H54 (cell line): ENCODE results near the gene UTP20.
"Not testable (repeated sequence)": the region's sequence is repeated elsewhere in the genome, so short reads cannot be mapped to it uniquely, and the experiment has no call there.

Source experiments
- DNase-seq: peaks from one replicate; pipeline ENCODE4 v3.0.0; 2011; ENCODE audit warnings: low spot score, mixed read lengths; ENCODE audit not compliant: insufficient read length
- FAIRE-seq: peaks from 3 replicates; lab custom pipeline; 2011; peaks lifted over from hg19 to GRCh38; lab: Jason Lieb, UNC
- POLR2A ChIP-seq: IDR thresholded peaks from 2 replicates; pipeline ENCODE4 v1.6.1; 2011; ENCODE audit warnings: low read depth, mild to moderate bottlenecking, low read length

The UTP20 gene

DNA sequence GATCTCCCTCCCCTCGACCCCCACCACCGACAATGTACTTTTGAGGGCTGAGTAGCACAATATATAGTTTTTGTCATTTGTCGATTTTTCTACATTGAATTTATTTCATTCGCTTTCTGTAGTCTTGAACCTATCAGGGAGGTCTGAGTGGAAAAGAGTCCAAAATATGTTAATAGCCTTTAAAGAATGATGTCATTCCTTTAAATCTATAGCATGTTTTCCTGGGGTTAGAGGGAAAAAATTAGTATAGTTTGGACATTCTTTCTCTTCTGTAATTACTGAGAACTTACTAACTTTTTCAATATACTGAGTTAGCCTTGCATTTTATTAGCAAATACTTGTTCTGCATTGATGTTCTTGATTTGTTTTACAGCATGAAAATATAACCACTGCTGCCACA lies 71.8 kb downstream of the UTP20 start:
- FAIRE-seq, result no peak
- no peak for DNase-seq
- TF ChIP-seq POLR2A, result no peak

DNA sequence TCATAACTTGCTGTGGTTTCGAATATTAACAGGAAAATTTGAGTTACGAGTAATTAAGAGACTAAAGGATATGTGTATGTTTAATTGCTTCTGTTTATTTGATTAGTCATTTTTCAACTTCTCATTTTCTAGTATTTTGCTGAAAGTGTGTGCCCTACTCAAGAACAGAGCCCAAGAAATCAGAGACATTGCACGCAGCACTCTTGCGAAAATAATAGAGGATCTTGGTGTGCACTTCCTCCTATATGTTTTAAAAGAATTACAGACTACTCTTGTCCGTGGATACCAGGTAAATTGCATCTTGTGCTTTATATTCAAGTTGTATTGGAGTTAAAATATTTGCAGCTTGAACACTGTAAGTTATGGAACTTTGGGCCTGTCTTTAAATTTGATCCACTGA lies 76.9 kb downstream of the UTP20 start:
- FAIRE-seq, result no peak
- TF ChIP-seq POLR2A, result no peak
- no peak for DNase-seq

GRCh38 chr12:101361455-101361854 lies 81.5 kb downstream of the UTP20 start:
- DNase-seq, result no peak
- TF ChIP-seq POLR2A, result no peak
- FAIRE-seq, result no peak

DNA sequence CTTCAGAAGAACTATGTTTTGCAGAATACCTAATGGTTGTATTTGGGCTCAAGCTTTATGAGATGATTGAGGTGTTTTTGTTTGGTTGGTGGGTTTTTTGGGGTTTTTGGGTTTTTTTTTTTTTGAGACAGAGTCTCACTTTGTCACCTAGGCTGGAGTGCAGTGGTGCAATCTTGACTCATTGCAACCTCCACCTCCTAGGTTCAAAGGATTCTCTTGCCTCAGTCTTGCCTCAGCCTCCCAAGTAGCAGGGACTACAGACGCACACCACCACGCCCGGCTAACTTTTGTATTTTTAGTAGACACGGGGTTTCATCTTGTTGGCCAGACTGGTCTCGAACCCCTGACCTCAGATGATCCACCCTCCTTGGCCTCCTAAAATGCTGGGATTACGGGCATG lies 88.1 kb downstream of the UTP20 start:
- no peak for FAIRE-seq
- no peak for TF ChIP-seq POLR2A

GRCh38 chr12:101372431-101372830 lies 92.5 kb downstream of the UTP20 start:
- FAIRE-seq (no peak), DNase-seq (no peak)
- no peak for TF ChIP-seq POLR2A

More for the DNA sequence above, 88.1 kb downstream of the UTP20 start:
- no peak for DNase-seq

- no peak for FAIRE-seq
- no peak for DNase-seq
- no peak for TF ChIP-seq POLR2A
These were observed 95.7 kb downstream of the UTP20 start for GRCh38 chr12:101375573-101375972.

- DNase-seq (no peak), FAIRE-seq (no peak)
- no peak for TF ChIP-seq POLR2A
These were observed 99.2 kb downstream of the UTP20 start for GRCh38 chr12:101379149-101379548.

DNA sequence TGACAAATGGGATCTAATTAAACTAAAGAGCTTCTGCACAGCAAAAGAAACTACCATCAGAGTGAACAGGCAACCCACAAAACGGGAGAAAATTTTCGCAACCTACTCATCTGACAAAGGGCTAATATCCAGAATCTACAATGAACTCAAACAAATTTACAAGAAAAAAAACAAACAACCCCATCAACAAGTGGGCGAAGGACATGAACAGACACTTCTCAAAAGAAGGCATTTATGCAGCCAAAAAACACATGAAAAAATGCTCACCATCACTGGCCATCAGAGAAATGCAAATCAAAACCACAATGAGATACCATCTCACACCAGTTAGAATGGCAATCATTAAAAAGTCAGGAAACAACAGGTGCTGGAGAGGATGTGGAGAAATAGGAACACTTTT lies 111.3 kb downstream of the UTP20 start:
- FAIRE-seq, DNase-seq: not testable (repeated sequence)

GRCh38 chr12:101407049-101407435 lies 127.1 kb downstream of the UTP20 start:
- DNase-seq, result peak; percentile 19
- FAIRE-seq, result no peak
- no peak for TF ChIP-seq POLR2A

DNA sequence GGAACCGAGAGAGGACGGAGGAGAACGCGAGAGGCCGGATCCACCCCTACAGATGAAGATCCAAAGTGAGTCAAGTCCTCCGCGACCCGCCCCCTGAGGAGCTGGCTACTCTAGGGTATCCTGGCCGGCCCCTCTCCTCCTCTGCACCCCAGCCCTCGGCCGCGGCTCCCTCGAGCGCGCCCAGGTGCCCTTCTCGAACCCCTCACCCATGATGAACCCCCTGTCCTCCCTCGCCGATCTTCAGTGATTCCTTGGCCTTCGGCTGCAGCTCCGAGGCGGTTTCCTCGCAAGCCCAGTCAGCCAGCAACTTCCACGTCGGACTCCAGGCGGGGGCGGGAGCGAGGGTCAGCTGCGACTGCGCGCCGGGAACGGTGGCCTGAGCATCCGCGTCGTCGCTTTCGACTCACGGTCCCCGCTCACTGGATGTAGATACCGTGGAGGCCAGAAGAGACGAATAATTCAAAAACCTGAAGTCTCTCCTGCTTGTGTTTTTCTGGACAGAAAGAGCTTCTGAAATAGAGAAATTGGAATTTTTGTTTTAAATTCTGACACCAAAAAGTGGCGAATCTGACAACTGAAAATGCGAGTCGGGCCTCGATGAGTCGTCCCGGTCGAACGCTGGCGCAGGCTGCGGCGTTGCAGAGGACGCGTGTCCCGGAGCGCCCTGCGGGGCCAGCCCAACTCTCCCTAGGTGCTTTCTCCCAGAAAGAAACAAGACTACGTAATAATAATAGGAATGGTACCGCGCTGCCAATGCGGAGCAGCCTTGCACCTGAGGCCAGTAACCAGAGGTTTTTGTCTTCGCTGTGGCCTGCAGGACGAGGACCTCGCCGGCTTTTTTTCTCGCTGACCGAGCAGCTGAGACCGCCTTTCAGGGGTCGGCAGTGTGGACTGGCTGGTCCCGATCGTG lies 127.8 kb downstream of the UTP20 start, which contains the start of gene ARL1:
Gene ARL1, minus strand, starts transcription at position 337 of the 910 bp plus-strand sequence. Its CDS starts 127 bp downstream, at position 210.
- FAIRE-seq, result peak; percentile 82
- TF ChIP-seq POLR2A, result peak; percentile 82

DNA sequence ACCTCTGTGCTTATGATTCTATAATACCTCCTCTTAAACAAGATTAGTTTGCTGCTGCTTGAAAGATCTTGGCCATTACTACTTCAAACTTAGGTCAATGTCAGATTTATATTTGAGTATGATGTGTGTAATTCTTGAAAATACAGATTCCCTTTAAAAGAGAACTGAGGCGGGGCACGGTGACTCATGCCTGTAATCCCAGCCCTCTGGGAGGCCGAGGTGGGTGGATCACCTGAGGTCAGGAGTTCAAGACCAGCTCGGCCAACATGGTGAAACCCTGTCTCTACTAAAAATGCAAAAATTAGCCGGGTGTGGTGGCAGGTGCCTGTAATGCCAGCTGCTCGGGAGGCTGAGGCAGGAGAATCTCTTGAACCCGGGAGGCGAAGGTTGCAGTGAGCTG lies 130.3 kb downstream of the UTP20 start:
- FAIRE-seq, DNase-seq: not testable (repeated sequence)

More for the DNA sequence above, 127.8 kb downstream of the UTP20 start, which contains the start of gene ARL1:
- peak; percentile 80 for DNase-seq

GRCh38 chr12:101414533-101415119 lies 134.7 kb downstream of the UTP20 start:
- TF ChIP-seq POLR2A, result no peak
- FAIRE-seq, result peak; percentile 78
- no peak for DNase-seq

DNA sequence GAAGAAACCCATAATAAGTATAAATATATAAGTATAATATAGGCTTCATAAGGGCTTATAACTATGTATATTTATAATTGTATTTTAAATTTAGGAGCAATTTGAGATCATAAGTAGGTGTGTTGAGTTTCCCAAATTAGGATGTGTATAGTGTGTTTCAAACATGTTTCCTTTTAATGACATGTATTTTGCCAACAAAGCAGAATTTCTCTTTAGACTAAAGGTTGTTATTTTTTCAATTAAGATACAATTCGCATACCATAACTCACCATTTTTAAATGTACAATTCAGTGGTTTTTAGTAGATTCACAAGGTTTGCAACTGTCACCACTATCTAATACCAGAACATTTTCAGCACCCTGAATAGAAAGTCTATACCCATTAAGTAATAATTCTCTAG lies 135.3 kb downstream of the UTP20 start:
- no peak for FAIRE-seq
- no peak for TF ChIP-seq POLR2A
- no peak for DNase-seq

GRCh38 chr12:101422066-101422465 lies 142.2 kb downstream of the UTP20 start:
- not testable (repeated sequence) for FAIRE-seq, DNase-seq
